Renal cortex interstitium (tissue), 11 donors: Measurements from ENCODE around the gene DAD1. TPM values are rescaled to one million over a fixed set of nuclear protein-coding genes. Genes with fewer than 3 reads are reported as not detected.

Experiments
- DNase-seq, 11 donors: peaks; one replicate each; pipeline ENCODE4 v3.0.0-alpha.2; 2013; ENCODE audit warnings: low read depth in 9 of 11, low spot score in 4 of 11; ENCODE audit errors: extremely low read depth in 1 of 11
- polyA plus RNA-seq, 3 donors: library from polyadenylated mRNA; unstranded; fragments of 120-200 nt; gene quantifications; one replicate each; pipeline ENCODE4 v1.2.1, GENCODE V29; 2013; ENCODE audit not compliant: insufficient read length in 3 of 3

Gene DAD1
- polyA plus RNA-seq, 3 donors = 238 to 282 (median 257) TPM

- no peak for DNase-seq
These were observed 56.5 kb downstream of the DAD1 start for GRCh38 chr14:22532345-22533056.

GRCh38 chr14:22531451-22532344 lies 57.3 kb downstream of the DAD1 start:
- no peak for DNase-seq

DNA sequence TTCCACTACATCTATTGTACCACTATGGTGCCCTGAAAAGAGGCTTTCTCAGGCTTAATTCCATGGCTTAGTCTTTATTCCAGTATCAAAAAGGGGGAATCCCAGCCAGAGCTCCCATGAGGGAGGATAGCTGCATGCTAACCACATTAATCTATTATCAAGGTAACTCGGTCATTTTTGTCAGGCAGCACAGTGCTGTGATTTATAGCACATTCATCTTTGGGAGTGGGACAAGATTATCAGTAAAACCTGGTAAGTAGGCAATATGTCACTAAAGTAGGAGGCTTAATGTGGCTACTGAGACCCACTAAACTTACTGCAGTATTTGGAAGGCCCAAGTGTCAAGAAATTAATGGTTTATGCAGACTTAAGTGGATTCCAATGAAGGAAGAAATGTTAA lies 58.9 kb downstream of the DAD1 start:
- DNase-seq = no peak

GRCh38 chr14:22526744-22527143 lies 62.3 kb downstream of the DAD1 start:
- no peak for DNase-seq

DNA sequence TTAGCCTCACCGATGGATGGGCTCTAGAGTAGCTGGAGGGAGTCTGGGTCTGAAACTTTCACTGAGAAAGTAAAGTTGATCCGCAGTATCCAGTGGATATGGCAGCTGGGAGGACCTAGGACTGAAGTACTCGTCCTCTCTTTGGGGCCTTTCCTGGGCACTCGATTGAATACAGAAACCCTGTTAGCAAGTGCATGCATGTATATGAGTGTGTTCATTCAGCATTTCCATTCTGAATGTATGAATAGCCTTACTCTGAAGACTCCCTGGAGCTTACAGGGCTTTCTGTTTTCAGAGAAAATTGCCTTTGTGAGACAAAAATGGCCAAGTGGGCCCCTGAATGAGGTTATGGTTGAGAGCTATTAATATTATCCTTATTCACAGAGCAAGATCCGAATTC lies 62.8 kb downstream of the DAD1 start:
- DNase-seq = no peak

DNA sequence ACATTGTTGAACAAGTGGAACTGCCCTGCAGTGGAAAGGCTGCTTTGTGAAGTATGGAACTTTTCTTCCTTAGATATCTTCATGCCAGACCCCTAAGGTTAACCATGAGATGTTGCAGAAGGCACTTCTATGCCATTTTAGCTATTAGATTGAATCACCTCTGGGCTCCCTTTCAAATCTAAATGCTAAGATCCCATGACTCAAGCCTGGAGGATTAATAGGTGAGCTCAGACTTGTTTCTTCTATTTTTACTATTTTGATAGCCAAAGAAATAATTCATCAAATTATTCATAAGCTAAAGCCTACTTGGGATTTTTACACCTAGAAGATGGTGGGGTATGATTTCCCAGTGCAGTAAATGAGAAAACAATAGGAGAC lies 64.3 kb downstream of the DAD1 start:
- DNase-seq = no peak

DNA sequence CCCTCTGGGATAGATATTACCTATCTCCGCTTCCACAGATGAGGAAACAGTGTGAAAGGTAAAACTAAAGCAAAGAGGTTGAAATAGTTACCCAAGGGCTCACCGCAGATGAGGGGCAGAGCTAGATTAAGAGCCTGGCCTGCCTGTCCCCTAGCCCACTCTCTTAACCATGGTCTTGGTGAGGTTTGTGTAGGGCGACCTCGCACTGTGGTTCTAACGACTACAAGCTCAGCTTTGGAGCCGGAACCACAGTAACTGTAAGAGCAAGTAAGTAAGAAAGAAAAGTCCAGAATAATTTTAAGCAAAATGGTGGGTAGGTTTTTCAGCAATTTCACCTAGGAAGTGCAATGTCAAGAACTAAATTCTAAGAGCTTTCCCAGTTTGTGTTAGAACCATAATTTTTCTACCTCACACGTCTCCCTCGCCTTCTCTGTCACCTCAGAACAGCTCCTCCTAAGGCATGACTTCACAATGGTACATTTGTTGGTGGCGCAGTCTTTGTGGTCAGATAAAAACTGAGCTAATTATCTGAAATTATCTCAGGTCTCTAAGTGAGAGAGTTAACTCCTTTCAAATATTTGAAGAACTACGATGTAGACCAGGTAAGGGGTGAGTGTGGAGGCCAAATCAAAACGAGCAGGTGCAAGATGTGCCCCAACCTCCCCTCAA lies 64.8 kb downstream of the DAD1 start:
- no peak for DNase-seq

DNA sequence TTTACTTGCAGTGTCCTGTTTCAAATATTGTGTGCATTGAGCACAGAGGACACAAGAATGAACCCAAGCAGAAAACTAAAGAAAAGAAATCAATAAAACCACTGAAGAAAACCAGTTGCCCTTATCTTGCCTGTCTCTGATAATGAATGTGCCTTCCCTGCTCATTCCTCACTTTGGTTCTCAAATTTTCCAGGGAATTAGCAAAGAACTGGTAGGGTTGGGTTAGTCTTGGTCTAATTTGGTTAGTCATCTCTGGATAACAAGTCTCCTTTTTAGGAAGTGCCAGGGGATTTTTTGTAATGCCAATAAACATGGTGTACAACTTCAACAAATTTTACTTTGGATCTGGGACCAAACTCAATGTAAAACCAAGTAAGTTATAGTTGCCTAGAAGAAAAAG lies 65.7 kb downstream of the DAD1 start:
- DNase-seq = no peak

DNA sequence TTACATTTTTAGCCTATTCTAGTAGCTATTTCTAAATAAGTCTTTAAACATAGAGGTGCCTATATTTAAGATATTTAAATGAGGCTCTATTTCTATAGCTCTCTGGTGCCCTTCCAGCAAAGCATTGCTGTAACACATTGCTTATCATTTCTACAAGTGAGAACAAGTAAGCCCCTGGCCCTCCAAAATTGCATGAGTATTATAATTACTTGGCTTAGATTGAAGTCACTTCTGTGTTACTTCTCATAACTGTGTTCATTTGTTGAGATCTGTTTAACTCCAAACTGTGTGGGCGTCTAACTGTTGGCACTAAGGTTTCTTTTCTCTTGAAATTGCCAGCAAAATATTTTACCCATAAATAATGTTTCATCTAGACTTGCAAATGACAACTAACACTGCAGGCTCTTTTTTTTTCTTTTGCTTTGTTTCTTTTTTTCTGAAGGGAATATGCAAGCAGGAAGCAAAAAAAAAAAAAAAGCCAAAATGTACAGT lies 66.5 kb downstream of the DAD1 start:
- DNase-seq = no peak

GRCh38 chr14:22521449-22522239 lies 67.4 kb downstream of the DAD1 start:
- DNase-seq = no peak

- DNase-seq = no peak
These were observed 68.2 kb downstream of the DAD1 start for GRCh38 chr14:22520796-22521195.

GRCh38 chr14:22519877-22520685 lies 68.9 kb downstream of the DAD1 start:
- DNase-seq = no peak

DNA sequence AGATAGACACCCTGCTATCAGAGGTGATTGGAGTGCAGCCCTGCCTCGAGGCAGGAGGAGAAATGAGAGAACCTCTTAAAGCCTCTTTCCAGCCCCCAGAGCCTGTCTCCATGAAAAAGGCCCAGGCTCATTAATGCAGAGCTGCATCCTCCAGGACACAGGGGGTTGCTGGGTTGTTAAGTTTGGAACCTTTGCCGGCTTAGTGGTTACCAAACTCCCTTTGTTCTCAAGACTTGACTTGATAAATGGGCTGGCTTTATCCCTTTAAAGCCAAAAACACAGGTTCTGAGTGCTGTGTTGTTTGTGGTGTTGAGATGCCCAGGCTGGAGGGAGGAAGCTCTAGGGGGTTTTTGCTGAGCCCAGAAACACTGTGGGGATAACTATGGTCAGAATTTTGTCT lies 71.0 kb downstream of the DAD1 start:
- no peak for DNase-seq

- no peak for DNase-seq
These were observed 71.8 kb downstream of the DAD1 start for GRCh38 chr14:22517117-22517720.

- peak in 1 of 11 donors; percentile 12 for DNase-seq
These were observed 73.1 kb downstream of the DAD1 start for GRCh38 chr14:22515929-22516328.
